ENCODE data around the gene GRIN3B. TPM values are rescaled to one million over a fixed set of nuclear protein-coding genes. Genes with fewer than 3 reads are reported as not detected.

Gene GRIN3B
- total RNA-seq, 2 donors from 2014 or later = not detected

DNA sequence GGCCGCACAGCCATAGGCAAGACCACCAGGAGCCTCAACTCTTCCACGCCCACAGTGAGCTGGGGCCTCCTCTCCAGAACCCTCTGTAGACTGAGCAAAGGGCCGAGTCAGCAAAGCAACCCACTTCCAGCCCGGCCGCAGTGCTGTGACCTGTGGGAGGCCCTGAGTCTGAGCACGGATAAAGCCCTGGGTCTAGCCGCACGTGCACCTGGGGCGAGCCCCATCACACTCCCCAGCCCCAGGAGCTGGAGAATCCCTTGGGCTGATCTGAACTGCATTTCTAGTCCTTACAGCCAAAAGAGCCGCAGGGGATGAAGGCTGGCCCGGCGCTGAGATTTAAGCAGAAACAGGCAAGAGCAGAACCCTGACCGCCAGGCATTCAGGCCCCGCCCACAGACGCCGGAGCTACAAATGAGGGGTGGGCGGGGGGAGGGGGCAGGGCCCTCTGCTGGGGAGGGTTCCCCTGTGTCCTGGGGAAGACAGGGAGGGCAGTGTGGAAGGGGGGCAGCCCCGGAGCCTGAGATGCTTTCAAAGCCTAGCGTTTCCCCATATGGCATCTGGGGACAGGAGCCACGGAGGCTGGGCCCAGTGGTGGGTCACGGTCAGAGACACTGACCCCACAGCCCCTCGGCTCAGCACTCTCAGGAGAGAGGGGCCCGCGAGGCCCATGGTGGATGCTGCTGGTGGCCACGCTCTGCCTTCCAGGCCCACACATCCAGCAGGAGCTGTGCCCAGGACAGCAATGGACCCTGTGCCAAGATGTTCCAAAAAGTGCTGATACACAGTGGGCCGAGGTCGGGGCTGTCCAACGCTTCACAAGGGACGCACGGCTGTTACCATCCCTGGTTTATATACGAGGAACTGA, 15.8 kb downstream of the GRIN3B start:
- Histone ChIP-seq H3K27me3 (no peaks in the 10 kb centered on the region), H3K9ac (ENCODE audit: low read depth in 2 of 2, low read length in 2 of 2) (no peak overlapping the region), H3K4me1 (peaks cover 41% of the 10 kb centered on the region), H3K4me3 (no peak overlapping the region), H3K27ac (peak overlapping the region; percentile 63), H3K9me3 (no peaks in the 10 kb centered on the region), H3K36me3 (peaks cover 11% of the 10 kb centered on the region)
- no peak for DNase-seq
- TF ChIP-seq, protein P1, sequence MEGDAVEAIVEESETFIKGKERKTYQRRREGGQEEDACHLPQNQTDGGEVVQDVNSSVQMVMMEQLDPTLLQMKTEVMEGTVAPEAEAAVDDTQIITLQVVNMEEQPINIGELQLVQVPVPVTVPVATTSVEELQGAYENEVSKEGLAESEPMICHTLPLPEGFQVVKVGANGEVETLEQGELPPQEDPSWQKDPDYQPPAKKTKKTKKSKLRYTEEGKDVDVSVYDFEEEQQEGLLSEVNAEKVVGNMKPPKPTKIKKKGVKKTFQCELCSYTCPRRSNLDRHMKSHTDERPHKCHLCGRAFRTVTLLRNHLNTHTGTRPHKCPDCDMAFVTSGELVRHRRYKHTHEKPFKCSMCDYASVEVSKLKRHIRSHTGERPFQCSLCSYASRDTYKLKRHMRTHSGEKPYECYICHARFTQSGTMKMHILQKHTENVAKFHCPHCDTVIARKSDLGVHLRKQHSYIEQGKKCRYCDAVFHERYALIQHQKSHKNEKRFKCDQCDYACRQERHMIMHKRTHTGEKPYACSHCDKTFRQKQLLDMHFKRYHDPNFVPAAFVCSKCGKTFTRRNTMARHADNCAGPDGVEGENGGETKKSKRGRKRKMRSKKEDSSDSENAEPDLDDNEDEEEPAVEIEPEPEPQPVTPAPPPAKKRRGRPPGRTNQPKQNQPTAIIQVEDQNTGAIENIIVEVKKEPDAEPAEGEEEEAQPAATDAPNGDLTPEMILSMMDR (IDR thresholded peaks at IDR 0.05) = no peak
- intact Hi-C loops (cut with DNase I) = no loop called here

DNA sequence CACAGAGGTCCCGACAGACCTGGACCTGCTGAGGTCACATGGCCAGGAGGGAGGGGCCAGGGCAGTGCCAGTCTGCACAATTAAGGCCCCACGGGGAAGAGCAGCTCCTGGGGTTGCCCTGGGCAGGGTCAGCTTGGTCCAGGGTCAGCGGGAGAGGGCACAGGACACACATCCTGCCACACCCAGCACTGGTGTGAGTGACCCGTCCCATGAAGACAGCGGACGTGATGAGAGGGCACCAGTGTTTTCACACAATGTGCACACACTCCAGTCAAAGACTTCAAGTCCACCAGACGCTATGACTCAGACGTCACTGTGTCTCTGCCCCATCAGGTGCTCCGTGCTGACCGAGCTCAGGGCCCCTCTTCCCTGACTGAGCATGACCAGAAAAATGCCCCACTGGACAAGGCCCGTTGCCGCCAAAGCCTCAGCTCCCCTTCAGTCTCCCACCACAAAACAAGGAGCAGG, 16.5 kb downstream of the GRIN3B start:
- H3K27me3 ChIP-seq = no peaks in the 10 kb centered on the region
- peaks cover 41% of the 10 kb centered on the region for H3K4me1 ChIP-seq
- TF ChIP-seq, protein P1 (IDR thresholded peaks at IDR 0.05) = no peak
- H3K36me3 ChIP-seq = peaks cover 4% of the 10 kb centered on the region
- H3K9me3 ChIP-seq = no peaks in the 10 kb centered on the region
- peak overlapping the region; percentile 63 for H3K27ac ChIP-seq
- peak overlapping the region in 1 of 2 donors; percentile 38 for H3K9ac ChIP-seq (ENCODE audit: low read depth in 2 of 2, low read length in 2 of 2)
- DNase-seq = peak; percentile 52
- intact Hi-C loops (cut with DNase I) = no loop called here
- no peak overlapping the region for H3K4me3 ChIP-seq

DNA sequence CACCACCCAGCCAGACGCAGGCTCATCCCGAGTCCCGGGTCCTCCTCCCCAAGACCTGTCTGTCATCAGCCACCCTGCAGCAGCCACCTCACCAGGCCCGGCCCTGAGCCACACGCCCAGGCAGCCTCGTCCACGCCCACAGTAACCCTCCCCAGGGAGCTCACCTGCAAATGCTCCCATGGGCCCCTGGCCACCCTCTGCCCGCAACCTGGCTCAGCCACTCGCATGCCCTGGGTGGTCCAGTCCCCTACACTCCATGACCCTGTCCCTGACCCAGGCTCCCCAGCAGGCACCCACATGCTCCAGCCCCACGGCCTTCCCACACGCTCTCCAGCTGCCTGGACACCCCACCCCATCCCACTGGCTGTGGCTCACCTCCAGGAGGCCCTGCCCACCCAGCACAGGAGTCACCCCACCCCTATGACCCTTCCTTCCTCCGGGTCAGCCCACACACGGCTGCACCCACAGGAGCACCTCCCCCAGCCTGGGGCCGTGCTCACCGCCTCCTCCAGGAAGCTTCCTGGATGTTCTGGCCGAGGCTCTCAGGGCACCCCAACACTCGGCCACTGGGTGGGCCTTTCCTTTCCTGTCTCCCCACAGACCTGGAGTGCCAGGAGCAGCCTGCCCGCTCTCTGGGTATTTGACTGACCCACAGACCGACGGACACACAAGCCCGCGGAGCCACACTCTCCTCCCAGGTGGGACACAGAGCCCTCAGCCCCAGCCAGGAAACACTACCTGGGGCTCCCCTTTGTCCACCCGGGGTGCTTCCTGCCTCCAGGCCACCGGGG, 17.1 kb downstream of the GRIN3B start:
- H3K4me1 ChIP-seq = peaks cover 41% of the 10 kb centered on the region
- peak overlapping the region; percentile 38 to 47 for H3K9ac ChIP-seq (ENCODE audit: low read depth in 2 of 2, low read length in 2 of 2)
- no peak overlapping the region for H3K4me3 ChIP-seq
- H3K27ac ChIP-seq = peak overlapping the region; percentile 63
- H3K36me3 ChIP-seq = no peaks in the 10 kb centered on the region
- DNase-seq = peak; percentile 78
- intact Hi-C loops (cut with DNase I) = no loop called here
- TF ChIP-seq, protein P1 (IDR thresholded peaks at IDR 0.05) = no peak
- no peaks in the 10 kb centered on the region for H3K27me3 ChIP-seq
- no peaks in the 10 kb centered on the region for H3K9me3 ChIP-seq

DNA sequence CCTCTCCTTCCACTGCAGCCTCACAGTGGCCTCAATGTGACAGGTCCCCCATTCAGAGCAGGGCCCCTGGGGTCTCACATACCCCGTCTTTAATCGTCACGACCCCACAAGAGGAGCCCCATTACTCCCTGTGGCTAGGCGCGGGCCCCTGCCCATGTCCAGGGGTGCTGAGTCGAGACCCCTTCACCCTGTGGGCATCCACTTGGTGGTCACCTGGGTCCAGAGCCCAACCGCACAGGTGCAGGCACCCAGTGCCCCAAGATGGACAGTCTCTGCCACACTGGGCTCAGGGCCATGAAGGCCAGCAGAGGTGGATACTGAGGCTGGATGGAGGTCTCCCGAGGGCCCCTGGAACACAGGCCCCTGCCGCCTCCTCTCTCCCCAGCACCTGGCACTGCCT, 17.7 kb downstream of the GRIN3B start:
- Histone ChIP-seq H3K4me3 (no peak overlapping the region), H3K27me3 (no peaks in the 10 kb centered on the region), H3K9ac (ENCODE audit: low read depth in 2 of 2, low read length in 2 of 2) (peak overlapping the region; percentile 21 to 47), H3K9me3 (no peaks in the 10 kb centered on the region), H3K36me3 (no peaks in the 10 kb centered on the region), H3K27ac (peak overlapping the region; percentile 63), H3K4me1 (peaks cover 41% of the 10 kb centered on the region)
- TF ChIP-seq, protein P1 (IDR thresholded peaks at IDR 0.05) = no peak
- intact Hi-C loops (cut with DNase I) = no loop called here
- DNase-seq = no peak

DNA sequence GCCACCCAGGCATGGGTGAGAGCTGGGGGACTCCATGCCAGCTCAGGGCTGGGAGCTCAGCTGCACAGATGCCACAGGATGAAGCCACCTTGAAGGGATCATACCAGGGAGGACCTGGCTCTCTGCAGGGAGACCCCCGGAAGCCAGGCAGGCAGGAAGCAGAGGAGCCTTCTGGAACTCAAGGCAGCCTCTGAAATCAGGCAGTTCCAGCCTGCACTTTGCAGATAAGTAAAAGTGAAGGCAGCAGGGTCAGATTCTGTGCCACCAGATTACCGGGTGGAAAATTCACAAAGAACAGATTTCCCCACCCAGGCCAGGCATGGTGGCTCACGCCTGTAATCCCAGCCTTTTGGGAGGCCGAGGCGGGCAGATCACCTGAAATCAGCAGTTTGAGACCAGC, 18.2 kb downstream of the GRIN3B start:
- no peak overlapping the region for H3K9ac ChIP-seq (ENCODE audit: low read depth in 2 of 2, low read length in 2 of 2)
- TF ChIP-seq, protein P1 (IDR thresholded peaks at IDR 0.05) = no peak
- H3K4me3 ChIP-seq = no peak overlapping the region
- no peaks in the 10 kb centered on the region for H3K27me3 ChIP-seq
- intact Hi-C loops (cut with DNase I) = no loop called here
- H3K4me1 ChIP-seq = peaks cover 41% of the 10 kb centered on the region
- peak overlapping the region; percentile 63 for H3K27ac ChIP-seq
- H3K9me3 ChIP-seq = no peaks in the 10 kb centered on the region
- no peak for DNase-seq
- no peaks in the 10 kb centered on the region for H3K36me3 ChIP-seq

Data from colonic mucosa (tissue), 4 donors.